ENCODE measurements around the gene PAX9. TPM values are rescaled to one million over a fixed set of nuclear protein-coding genes. Genes with fewer than 3 reads are reported as not detected.

The PAX9 gene
- total RNA-seq, 1 experiment from 2014 or later: 5.5 TPM

DNA sequence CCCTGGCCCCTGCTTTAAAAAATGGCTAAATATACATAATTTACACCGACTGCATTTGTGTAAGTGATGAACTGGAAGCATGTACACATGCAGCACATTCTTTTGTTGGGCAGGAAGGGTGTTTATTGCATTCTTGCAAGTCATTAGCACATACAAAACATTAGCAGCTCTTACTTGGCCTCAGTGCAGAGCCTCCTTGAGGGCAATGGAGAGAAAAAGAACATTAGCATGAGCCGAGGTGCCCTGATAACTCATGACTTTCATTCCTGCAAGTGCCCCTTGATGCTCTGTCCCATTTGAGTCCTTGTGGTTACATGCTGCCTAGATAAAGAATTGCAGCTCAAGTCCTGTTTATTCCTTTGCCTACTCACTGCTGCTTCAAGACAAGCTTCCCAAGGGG lies 61.9 kb downstream of the PAX9 start:
- no TSS peak for BruUV-seq (replicated peaks)
- POLR2A ChIA-PET: no interaction called here
- intact Hi-C loops (cut with micrococcal nuclease): no loop called here

DNA sequence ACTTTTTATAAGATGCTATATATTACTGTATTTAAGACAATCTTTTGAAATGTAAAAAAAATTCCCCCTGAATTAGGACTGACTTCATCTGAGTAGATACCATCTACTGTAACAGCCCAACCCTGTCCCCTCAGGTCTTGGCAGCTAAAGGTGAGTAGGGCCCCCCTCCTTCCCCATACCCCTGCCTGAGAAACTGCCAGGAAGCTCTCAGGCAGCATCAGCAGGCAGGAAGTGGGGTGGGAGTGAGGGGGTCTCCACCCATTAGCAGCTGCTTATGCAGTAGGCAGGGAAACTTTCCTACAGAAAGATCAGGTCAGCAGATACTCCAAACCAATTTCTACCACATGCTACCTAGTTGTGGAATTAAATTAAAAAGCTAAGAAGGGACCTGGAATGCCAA lies 62.5 kb downstream of the PAX9 start:
- no peak overlapping the region for H3K27ac Mint-ChIP-seq (ENCODE audit: low read depth, unreplicated experiment)
- no TSS peak for BruUV-seq (replicated peaks)
- H3K36me3 Mint-ChIP-seq (ENCODE audit: insufficient read depth, unreplicated experiment): peaks cover 6% of the 10 kb centered on the region
- no peak overlapping the region for H3K4me3 Mint-ChIP-seq (ENCODE audit: unreplicated experiment)
- ChIA-PET POLR2A (interaction anchor here (0.9 to 1.8 kb wide), 2 partner anchors 9 to 13 kb away, joined by 4 read pairs; no protein-coding TSS in a partner anchor), CTCF (interaction anchor here (0.6 to 1.7 kb wide), 6 partner anchors 9 to 466 kb away, joined by 3 to 7 read pairs (median 3); no protein-coding TSS in a partner anchor)
- TF ChIP-seq, protein P1, sequence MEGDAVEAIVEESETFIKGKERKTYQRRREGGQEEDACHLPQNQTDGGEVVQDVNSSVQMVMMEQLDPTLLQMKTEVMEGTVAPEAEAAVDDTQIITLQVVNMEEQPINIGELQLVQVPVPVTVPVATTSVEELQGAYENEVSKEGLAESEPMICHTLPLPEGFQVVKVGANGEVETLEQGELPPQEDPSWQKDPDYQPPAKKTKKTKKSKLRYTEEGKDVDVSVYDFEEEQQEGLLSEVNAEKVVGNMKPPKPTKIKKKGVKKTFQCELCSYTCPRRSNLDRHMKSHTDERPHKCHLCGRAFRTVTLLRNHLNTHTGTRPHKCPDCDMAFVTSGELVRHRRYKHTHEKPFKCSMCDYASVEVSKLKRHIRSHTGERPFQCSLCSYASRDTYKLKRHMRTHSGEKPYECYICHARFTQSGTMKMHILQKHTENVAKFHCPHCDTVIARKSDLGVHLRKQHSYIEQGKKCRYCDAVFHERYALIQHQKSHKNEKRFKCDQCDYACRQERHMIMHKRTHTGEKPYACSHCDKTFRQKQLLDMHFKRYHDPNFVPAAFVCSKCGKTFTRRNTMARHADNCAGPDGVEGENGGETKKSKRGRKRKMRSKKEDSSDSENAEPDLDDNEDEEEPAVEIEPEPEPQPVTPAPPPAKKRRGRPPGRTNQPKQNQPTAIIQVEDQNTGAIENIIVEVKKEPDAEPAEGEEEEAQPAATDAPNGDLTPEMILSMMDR (IDR thresholded peaks at IDR 0.05; ENCODE audit: unreplicated experiment): no peak
- no peaks in the 10 kb centered on the region for H3K27me3 Mint-ChIP-seq (ENCODE audit: insufficient read depth, unreplicated experiment)
- no peak for DNase-seq (ENCODE audit: unreplicated experiment)
- H3K4me1 Mint-ChIP-seq (ENCODE audit: insufficient read depth, unreplicated experiment): no peaks in the 10 kb centered on the region
- intact Hi-C loops (cut with micrococcal nuclease): no loop called here
- no peaks in the 10 kb centered on the region for H3K9me3 Mint-ChIP-seq (ENCODE audit: unreplicated experiment)

More for the DNA sequence above, 61.9 kb downstream of the PAX9 start:
- no peak for DNase-seq (ENCODE audit: unreplicated experiment)
- H3K27ac Mint-ChIP-seq (ENCODE audit: low read depth, unreplicated experiment): no peak overlapping the region
- H3K4me3 Mint-ChIP-seq (ENCODE audit: unreplicated experiment): no peak overlapping the region
- H3K4me1 Mint-ChIP-seq (ENCODE audit: insufficient read depth, unreplicated experiment): peaks cover under 1% of the 10 kb centered on the region
- no peaks in the 10 kb centered on the region for H3K9me3 Mint-ChIP-seq (ENCODE audit: unreplicated experiment)
- peaks cover 6% of the 10 kb centered on the region for H3K36me3 Mint-ChIP-seq (ENCODE audit: insufficient read depth, unreplicated experiment)
- CTCF ChIA-PET: interaction anchor here (0.8 to 1.7 kb wide), 4 partner anchors 9 to 219 kb away, joined by 3 to 7 read pairs (median 4); no protein-coding TSS in a partner anchor
- no peaks in the 10 kb centered on the region for H3K27me3 Mint-ChIP-seq (ENCODE audit: insufficient read depth, unreplicated experiment)
- TF ChIP-seq, protein P1 (IDR thresholded peaks at IDR 0.05; ENCODE audit: unreplicated experiment): no peak

DNA sequence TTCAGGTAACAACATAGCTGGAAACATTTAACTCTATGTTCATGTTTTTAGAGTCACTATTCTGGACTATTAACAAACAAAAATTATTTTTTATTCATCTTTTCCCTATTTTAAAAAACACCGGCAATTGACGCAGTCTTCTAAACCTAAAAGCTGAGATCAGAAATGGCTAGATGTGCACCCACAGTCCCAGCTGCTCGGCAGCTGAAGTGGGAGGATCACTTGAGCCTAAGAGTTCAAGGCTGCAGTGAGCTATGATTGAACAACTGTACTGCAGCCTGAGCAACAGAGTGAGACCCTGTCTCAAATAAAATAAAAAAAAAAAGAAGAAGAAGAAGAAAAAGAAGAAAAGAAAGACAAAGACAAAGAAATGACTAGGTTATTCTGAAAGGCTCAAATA lies 64.5 kb downstream of the PAX9 start:
- Mint-ChIP-seq H3K27me3 (ENCODE audit: insufficient read depth, unreplicated experiment) (no peaks in the 10 kb centered on the region), H3K9me3 (ENCODE audit: unreplicated experiment) (no peaks in the 10 kb centered on the region), H3K4me3 (ENCODE audit: unreplicated experiment) (no peak overlapping the region), H3K36me3 (ENCODE audit: insufficient read depth, unreplicated experiment) (no peaks in the 10 kb centered on the region), H3K27ac (ENCODE audit: low read depth, unreplicated experiment) (no peak overlapping the region), H3K4me1 (ENCODE audit: insufficient read depth, unreplicated experiment) (no peaks in the 10 kb centered on the region)
- intact Hi-C loops (cut with micrococcal nuclease): no loop called here
- TF ChIP-seq, protein P1 (IDR thresholded peaks at IDR 0.05; ENCODE audit: unreplicated experiment): no peak
- DNase-seq (ENCODE audit: unreplicated experiment): no peak
- ChIA-PET CTCF (interaction anchor here (1.4 kb wide), 1 partner anchor 21 kb away, joined by 4 read pairs; no protein-coding TSS in a partner anchor), POLR2A (interaction anchor here (0.7 to 1.8 kb wide), 2 partner anchors 11 to 216 kb away, joined by 4 read pairs; no protein-coding TSS in a partner anchor)
- no TSS peak for BruUV-seq (replicated peaks)

Other genes with a start within 250 kb of the PAX9 start
- not detected in 2 replicates for gene NKX2-1, start 141.6 kb upstream of the PAX9 start, total RNA-seq (2022)
- gene NKX2-8, start 79.2 kb upstream of the PAX9 start, total RNA-seq (2022): 4.8 and 5.5 TPM in 2 replicates